Activated CD8-positive, alpha-beta T cell treated with anti-CD3 and anti-CD28 coated beads for 36 hours (primary cell): ENCODE data around the gene RXYLT1. TPM values are rescaled to one million over a fixed set of nuclear protein-coding genes. Genes with fewer than 3 reads are reported as not detected.
A peak's percentile ranks its signal among the peaks of the same experiment; 100 is the strongest.

Experiments used
- ATAC-seq: fragments of 200-7000 bp; cut with Tn5 transposase; one replicate; pipeline ENCODE4 v1.10.0; 2021; ENCODE audit warnings: mild to moderate bottlenecking, moderate library complexity
- CTCF ChIA-PET: fragments of 350-600 bp; sonication (Branson Sonifier 250); formaldehyde crosslinking; loops from one replicate; lab custom pipeline; 2021; ENCODE audit warnings: antibody characterized with exemption; lab: Charles Lee
- POLR2A ChIA-PET: fragments of 350-600 bp; sonication (Branson Sonifier 250); formaldehyde crosslinking; loops from one replicate; lab custom pipeline; 2021; ENCODE audit warnings: antibody characterized with exemption; lab: Charles Lee
- DNase-seq: peaks from one replicate; pipeline ENCODE4 v3.0.0-alpha.2; 2020
- H3K27ac Mint-ChIP-seq: one replicate; pipeline ENCODE4 v1.8.0; 2021; ENCODE audit warnings: mild to moderate bottlenecking, mixed read lengths
- H3K27me3 Mint-ChIP-seq: one replicate; pipeline ENCODE4 v1.8.0; 2021; ENCODE audit warnings: mixed read lengths
- H3K36me3 Mint-ChIP-seq: one replicate; pipeline ENCODE4 v1.8.0; 2021; ENCODE audit warnings: low read depth, mixed read lengths
- H3K4me1 Mint-ChIP-seq: one replicate; pipeline ENCODE4 v1.8.0; 2021; ENCODE audit warnings: low read depth, mixed read lengths
- H3K4me3 Mint-ChIP-seq: one replicate; pipeline ENCODE4 v1.8.0; 2021; ENCODE audit warnings: mild to moderate bottlenecking, moderate library complexity, mixed read lengths
- H3K9me3 Mint-ChIP-seq: one replicate; pipeline ENCODE4 v1.8.0; 2021; ENCODE audit warnings: mixed read lengths
- CTCF ChIP-seq: fragments of 200-600 bp; IDR thresholded peaks from one replicate; pipeline ENCODE4 v1.8.0; 2022; ENCODE audit warnings: antibody characterized with exemption, mild to moderate bottlenecking
- intact Hi-C: fragments of 100-400 bp; cut with micrococcal nuclease; formaldehyde crosslinking; loops from one replicate; pipeline ENCODE4 v1.10.0; 2022
- total RNA-seq, 2 experiments: library from RNA; stranded (reverse); gene quantifications; one replicate each; pipeline ENCODE4 v1.2.3, GENCODE V29; 2021

The RXYLT1 gene
- total RNA-seq, 2 experiments from 2014 or later, result 18.7 to 19.0 TPM

- Mint-ChIP-seq H3K27ac (no peak overlapping the region), H3K36me3 (peaks cover 4% of the 10 kb centered on the region), H3K4me3 (no peak overlapping the region), H3K4me1 (no peaks in the 10 kb centered on the region), H3K9me3 (peaks cover 8% of the 10 kb centered on the region), H3K27me3 (peaks cover 9% of the 10 kb centered on the region)
- ChIA-PET CTCF (interaction anchor here (1.0 to 2.6 kb wide), 2 partner anchors 10 kb away, joined by 3 to 9 read pairs; no protein-coding TSS in a partner anchor), POLR2A (no interaction called here)
- intact Hi-C loops, result loop anchor here (10.0 kb wide), 1 partner anchor 82 kb away; no protein-coding TSS in a partner anchor
- no peak for DNase-seq
- no peak for ATAC-seq
- TF ChIP-seq CTCF, result peak; percentile 33
Observed at GRCh38 chr12:63766498-63766897, 13.2 kb upstream of the RXYLT1 start.

- Mint-ChIP-seq H3K4me3 (no peak overlapping the region), H3K36me3 (peaks cover 4% of the 10 kb centered on the region), H3K9me3 (peaks cover 10% of the 10 kb centered on the region), H3K4me1 (no peaks in the 10 kb centered on the region), H3K27ac (no peak overlapping the region), H3K27me3 (peaks cover 7% of the 10 kb centered on the region)
- DNase-seq (no peak), ATAC-seq (no peak)
- CTCF ChIA-PET, result interaction anchor here (1.2 kb wide), 1 partner anchor 32 kb away, joined by 3 read pairs; no protein-coding TSS in a partner anchor
- no peak for TF ChIP-seq CTCF
- intact Hi-C loops, result no loop called here
- POLR2A ChIA-PET, result no interaction called here
Observed at GRCh38 chr12:63770375-63770774, 9.3 kb upstream of the RXYLT1 start.

- DNase-seq (no peak), ATAC-seq (no peak)
- intact Hi-C loops, result no loop called here
- ChIA-PET CTCF (interaction anchor here (1.1 kb wide), 1 partner anchor 10 kb away, joined by 3 read pairs; no protein-coding TSS in a partner anchor), POLR2A (no interaction called here)
- H3K4me1 Mint-ChIP-seq, result peaks cover 18% of the 10 kb centered on the region
- TF ChIP-seq CTCF, result no peak
- H3K36me3 Mint-ChIP-seq, result peaks cover 15% of the 10 kb centered on the region
- no peak overlapping the region for H3K27ac Mint-ChIP-seq
- no peak overlapping the region for H3K4me3 Mint-ChIP-seq
- H3K27me3 Mint-ChIP-seq, result peaks cover under 1% of the 10 kb centered on the region
- no peaks in the 10 kb centered on the region for H3K9me3 Mint-ChIP-seq
Observed at GRCh38 chr12:63777340-63777739, 2.4 kb upstream of the RXYLT1 start.

- no peak for DNase-seq
- intact Hi-C loops, result no loop called here
- H3K27me3 Mint-ChIP-seq, result no peaks in the 10 kb centered on the region
- H3K4me3 Mint-ChIP-seq, result no peak overlapping the region
- ATAC-seq, result no peak
- H3K4me1 Mint-ChIP-seq, result peaks cover 33% of the 10 kb centered on the region
- ChIA-PET CTCF (interaction anchor here (1.0 to 1.4 kb wide), 2 partner anchors 20 to 107 kb away, joined by 3 to 4 read pairs; no protein-coding TSS in a partner anchor), POLR2A (interaction anchor here (0.7 kb wide), 1 partner anchor 15 kb away, joined by 4 read pairs; no protein-coding TSS in a partner anchor)
- no peaks in the 10 kb centered on the region for H3K9me3 Mint-ChIP-seq
- no peak overlapping the region for H3K27ac Mint-ChIP-seq
- TF ChIP-seq CTCF, result no peak
- peaks cover 50% of the 10 kb centered on the region for H3K36me3 Mint-ChIP-seq
Observed at GRCh38 chr12:63782466-63782865, 2.8 kb downstream of the RXYLT1 start.

GRCh38 chr12:63787306-63787705, 7.6 kb downstream of the RXYLT1 start:
- ChIA-PET POLR2A (no interaction called here), CTCF (interaction anchor here (0.7 to 1.7 kb wide), 3 partner anchors 9 to 15 kb away, joined by 3 to 6 read pairs (median 5); no protein-coding TSS in a partner anchor)
- H3K27ac Mint-ChIP-seq, result no peak overlapping the region
- no peak overlapping the region for H3K4me3 Mint-ChIP-seq
- H3K9me3 Mint-ChIP-seq, result no peaks in the 10 kb centered on the region
- DNase-seq, result no peak
- no peak for ATAC-seq
- peaks cover 24% of the 10 kb centered on the region for H3K4me1 Mint-ChIP-seq
- H3K36me3 Mint-ChIP-seq, result peaks cover 66% of the 10 kb centered on the region
- no peak for TF ChIP-seq CTCF
- H3K27me3 Mint-ChIP-seq, result no peaks in the 10 kb centered on the region
- intact Hi-C loops, result no loop called here
